H9 (cell line): ENCODE data around the gene CDKAL1. TPM values are rescaled to one million over a fixed set of nuclear protein-coding genes. Genes with fewer than 3 reads are reported as not detected.

ENCODE experiments used
- DNase-seq: peaks from one replicate; pipeline ENCODE4 v3.0.0-alpha.2; 2017
- H2AFZ ChIP-seq: one replicate; pipeline ENCODE4 v1.6.1; 2013; ENCODE audit warnings: mild to moderate bottlenecking, low read length, control low read depth, moderate library complexity
- H2AK5ac ChIP-seq: 2 replicates; pipeline ENCODE4 v1.6.1; 2013; ENCODE audit warnings: low read length, control low read depth, mixed read lengths; ENCODE audit not compliant: insufficient read length
- H2BK120ac ChIP-seq: one replicate; pipeline ENCODE4 v1.6.1; 2013; ENCODE audit warnings: low read depth, mild to moderate bottlenecking, low read length, control low read depth, inconsistent platforms; ENCODE audit not compliant: poor library complexity, severe bottlenecking
- H2BK12ac ChIP-seq: 2 replicates; pipeline ENCODE4 v1.6.1; 2013; ENCODE audit warnings: low read length, control low read depth, mixed read lengths, low read depth; ENCODE audit not compliant: insufficient read length
- H2BK15ac ChIP-seq: 2 replicates; pipeline ENCODE4 v1.6.1; 2013; ENCODE audit warnings: low read depth, low read length, control low read depth
- H2BK20ac ChIP-seq: one replicate; pipeline ENCODE4 v1.6.1; 2013; ENCODE audit warnings: low read depth, mild to moderate bottlenecking, low read length, control low read depth, inconsistent platforms; ENCODE audit not compliant: poor library complexity, severe bottlenecking
- H2BK5ac ChIP-seq: 2 replicates; pipeline ENCODE4 v1.6.1; 2013; ENCODE audit warnings: low read length, control low read depth, mixed read lengths; ENCODE audit not compliant: insufficient read length
- H3K14ac ChIP-seq: 2 replicates; pipeline ENCODE4 v1.6.1; 2013; ENCODE audit warnings: low read length, control low read depth; ENCODE audit not compliant: insufficient read depth
- H3K18ac ChIP-seq: 2 replicates; pipeline ENCODE4 v1.6.1; 2013; ENCODE audit warnings: low read depth, mild to moderate bottlenecking, mixed read lengths, low read length, control low read depth; ENCODE audit not compliant: insufficient read length
- H3K23ac ChIP-seq: 2 replicates; pipeline ENCODE4 v1.6.1; 2013; ENCODE audit warnings: low read length, control low read depth, mixed read lengths, low read depth; ENCODE audit not compliant: insufficient read length
- H3K23me2 ChIP-seq: 2 replicates; pipeline ENCODE4 v1.6.1; 2013; ENCODE audit warnings: low read depth, mild to moderate bottlenecking, mixed read lengths, low read length, control low read depth; ENCODE audit not compliant: insufficient read length, poor library complexity, severe bottlenecking
- H3K27ac ChIP-seq: 2 replicates; pipeline ENCODE4 v1.5.1; 2013; ENCODE audit warnings: low read length, control low read depth, mixed read lengths, low read depth; ENCODE audit not compliant: insufficient read length
- H3K27me3 ChIP-seq: 2 replicates; pipeline ENCODE4 v1.6.1; 2013; ENCODE audit warnings: low read length, control low read depth, inconsistent platforms; ENCODE audit not compliant: insufficient read depth
- H3K4ac ChIP-seq: 2 replicates; pipeline ENCODE4 v1.6.1; 2013; ENCODE audit warnings: low read depth, mild to moderate bottlenecking, control low read depth, inconsistent platforms, low read length, moderate library complexity
- H3K4me1 ChIP-seq: 2 replicates; pipeline ENCODE4 v1.6.1; 2013; ENCODE audit warnings: low read length, control low read depth, inconsistent platforms; ENCODE audit not compliant: insufficient read depth
- H3K4me2 ChIP-seq: 2 replicates; pipeline ENCODE4 v1.6.1; 2013; ENCODE audit warnings: low read length, control low read depth, mixed read lengths; ENCODE audit not compliant: insufficient read length, insufficient read depth
- H3K56ac ChIP-seq: 2 replicates; pipeline ENCODE4 v1.6.1; 2013; ENCODE audit warnings: low read depth, mild to moderate bottlenecking, mixed read lengths, low read length, control low read depth; ENCODE audit not compliant: insufficient read length
- H3K79me1 ChIP-seq: 2 replicates; pipeline ENCODE4 v1.6.1; 2013; ENCODE audit warnings: low read depth, mild to moderate bottlenecking, moderate library complexity, low read length, control low read depth, inconsistent platforms; ENCODE audit not compliant: insufficient read depth, poor library complexity, severe bottlenecking
- H3K79me2 ChIP-seq: 2 replicates; pipeline ENCODE4 v1.6.1; 2013; ENCODE audit warnings: low read length, control low read depth, inconsistent platforms; ENCODE audit not compliant: insufficient read depth
- H3K9ac ChIP-seq: 2 replicates; pipeline ENCODE4 v1.6.1; 2013; ENCODE audit warnings: low read length, control low read depth, mixed read lengths; ENCODE audit not compliant: insufficient read length; ENCODE audit errors: extremely low read depth
- H3K9me3 ChIP-seq: one replicate; pipeline ENCODE4 v1.6.1; 2013; ENCODE audit warnings: low read depth, low read length, inconsistent platforms; ENCODE audit not compliant: control insufficient read depth
- H3T11ph ChIP-seq: one replicate; pipeline ENCODE4 v1.6.1; 2013; ENCODE audit warnings: mild to moderate bottlenecking, low read length, control low read depth, inconsistent platforms
- H4K20me1 ChIP-seq: one replicate; pipeline ENCODE4 v1.6.1; 2013; ENCODE audit not compliant: control insufficient read depth, insufficient read length, insufficient read depth
- H4K5ac ChIP-seq: 2 replicates; pipeline ENCODE4 v1.6.1; 2013; ENCODE audit warnings: low read depth, mild to moderate bottlenecking, mixed read lengths, low read length, control low read depth; ENCODE audit not compliant: insufficient read length
- H4K8ac ChIP-seq: replicated peaks from 2 replicates; pipeline ENCODE4 v1.6.1; 2013; ENCODE audit warnings: low read length, control low read depth, mixed read lengths, low read depth; ENCODE audit not compliant: insufficient read length
- H4K91ac ChIP-seq: 2 replicates; pipeline ENCODE4 v1.6.1; 2013; ENCODE audit warnings: low read depth, mild to moderate bottlenecking, moderate library complexity, mixed read lengths, low read length, control low read depth; ENCODE audit not compliant: insufficient read length
- H3K27ac Mint-ChIP-seq, 3 experiments: 2 replicates in 2 of 3; 3 replicates in 1 of 3; pipeline ENCODE4 v1.8.0; 2020 to 2021; ENCODE audit warnings: mixed read lengths in 3 of 3, mild to moderate bottlenecking in 1 of 3, moderate library complexity in 1 of 3
- H3K27me3 Mint-ChIP-seq: 2 replicates; pipeline ENCODE4 v1.8.0; 2021; ENCODE audit warnings: low read depth, mild to moderate bottlenecking, moderate library complexity, mixed read lengths
- H3K36me3 Mint-ChIP-seq, 3 experiments: 2 replicates in 2 of 3; 3 replicates in 1 of 3; pipeline ENCODE4 v1.8.0; 2020 to 2021; ENCODE audit warnings: low read depth in 3 of 3, mixed read lengths in 3 of 3; ENCODE audit not compliant: insufficient read depth in 1 of 3
- H3K4me1 Mint-ChIP-seq, 2 experiments: 2 replicates each; pipeline ENCODE4 v1.8.0; 2020; ENCODE audit warnings: mixed read lengths in 2 of 2
- H3K4me3 Mint-ChIP-seq, 2 experiments: 2 replicates in 1 of 2; 3 replicates in 1 of 2; pipeline ENCODE4 v1.8.0; 2020 to 2021; ENCODE audit warnings: mild to moderate bottlenecking in 2 of 2, mixed read lengths in 2 of 2, moderate library complexity in 1 of 2
- H3K9me3 Mint-ChIP-seq, 2 experiments: 2 replicates in 1 of 2; 3 replicates in 1 of 2; pipeline ENCODE4 v1.8.0; 2020; ENCODE audit warnings: mild to moderate bottlenecking in 2 of 2, mixed read lengths in 2 of 2, moderate library complexity in 1 of 2
- WGBS: extraction: QIAGEN DNeasy Blood & Tissue Kit; methylation state at CpG from one replicate; pipeline ENCODE4 v1.1.7; 2013; ENCODE audit warnings: missing lambda C conversion rate, low lambda C conversion rate, mixed read lengths; ENCODE audit not compliant: insufficient read length; ENCODE audit errors: extremely low coverage; 5-methylcytosine and 5-hydroxymethylcytosine counted together
- total RNA-seq: library from RNA; stranded (reverse); gene quantifications from 2 replicates; pipeline ENCODE4 v1.2.1, GENCODE V29; 2021
- TF ChIP-seq, protein P1 (sequence below): fragments of 200-600 bp; sonication (generic); conservative IDR thresholded peaks from 3 replicates; pipeline ENCODE4 v1.8.0; 2021; ENCODE audit warnings: antibody characterized with exemption, mild to moderate bottlenecking

The CDKAL1 gene
- total RNA-seq, 1 experiment from 2014 or later = 23.0 TPM

DNA sequence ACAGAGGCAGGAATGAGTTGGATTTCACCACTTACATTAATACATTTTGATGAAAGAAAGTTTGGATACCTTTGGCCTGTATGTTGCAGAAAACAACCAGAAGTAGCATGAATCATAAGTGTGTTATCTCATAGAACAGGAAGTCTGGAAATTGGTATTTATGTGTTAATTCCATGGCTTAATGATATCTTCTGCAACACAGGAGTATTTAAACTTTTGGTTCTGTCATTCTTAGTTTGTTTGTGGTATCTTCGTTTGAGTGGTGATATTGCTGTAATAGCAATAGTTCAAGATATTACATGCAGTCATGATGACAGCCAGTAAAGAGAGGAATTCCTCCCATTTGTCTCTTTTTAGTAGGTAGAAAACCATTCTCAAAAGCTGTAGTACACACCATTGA, 177.3 kb downstream of the CDKAL1 start:
- Histone ChIP-seq H3K56ac (no peak overlapping the region), H2BK15ac (no peak overlapping the region), H2BK12ac (no peak overlapping the region), H3K4me1 (no peaks in the 10 kb centered on the region), H3K27ac (no peak overlapping the region), H3K14ac (no peak overlapping the region), H3K4me2 (no peak overlapping the region), H3K23ac (no peak overlapping the region), H3K18ac (no peak overlapping the region), H3K79me1 (no peaks in the 10 kb centered on the region), H3K4ac (no peak overlapping the region), H3K9ac (no peak overlapping the region), H4K8ac (no peak overlapping the region), H4K5ac (no peak overlapping the region), H3K27me3 (no peaks in the 10 kb centered on the region), H2BK5ac (no peak overlapping the region), H3K23me2 (no peaks in the 10 kb centered on the region), H2BK120ac (no peak overlapping the region), H2AK5ac (no peak overlapping the region), H4K20me1 (no peaks in the 10 kb centered on the region), H2AFZ (no peak overlapping the region), H3K79me2 (no peaks in the 10 kb centered on the region), H3K9me3 (no peaks in the 10 kb centered on the region), H3T11ph (no peak overlapping the region), H4K91ac (no peak overlapping the region), H2BK20ac (no peak overlapping the region)
- DNase-seq = no peak
- Mint-ChIP-seq H3K36me3 (no peaks in the 10 kb centered on the region), H3K4me1 (peaks cover 8 to 20% of the 10 kb centered on the region in 2 experiments), H3K4me3 (no peak overlapping the region), H3K27me3 (no peaks in the 10 kb centered on the region), H3K9me3 (no peaks in the 10 kb centered on the region), H3K27ac (no peak overlapping the region)
- WGBS = no CpG with 5 or more reads among the region's 1 CpG
- TF ChIP-seq, protein P1, sequence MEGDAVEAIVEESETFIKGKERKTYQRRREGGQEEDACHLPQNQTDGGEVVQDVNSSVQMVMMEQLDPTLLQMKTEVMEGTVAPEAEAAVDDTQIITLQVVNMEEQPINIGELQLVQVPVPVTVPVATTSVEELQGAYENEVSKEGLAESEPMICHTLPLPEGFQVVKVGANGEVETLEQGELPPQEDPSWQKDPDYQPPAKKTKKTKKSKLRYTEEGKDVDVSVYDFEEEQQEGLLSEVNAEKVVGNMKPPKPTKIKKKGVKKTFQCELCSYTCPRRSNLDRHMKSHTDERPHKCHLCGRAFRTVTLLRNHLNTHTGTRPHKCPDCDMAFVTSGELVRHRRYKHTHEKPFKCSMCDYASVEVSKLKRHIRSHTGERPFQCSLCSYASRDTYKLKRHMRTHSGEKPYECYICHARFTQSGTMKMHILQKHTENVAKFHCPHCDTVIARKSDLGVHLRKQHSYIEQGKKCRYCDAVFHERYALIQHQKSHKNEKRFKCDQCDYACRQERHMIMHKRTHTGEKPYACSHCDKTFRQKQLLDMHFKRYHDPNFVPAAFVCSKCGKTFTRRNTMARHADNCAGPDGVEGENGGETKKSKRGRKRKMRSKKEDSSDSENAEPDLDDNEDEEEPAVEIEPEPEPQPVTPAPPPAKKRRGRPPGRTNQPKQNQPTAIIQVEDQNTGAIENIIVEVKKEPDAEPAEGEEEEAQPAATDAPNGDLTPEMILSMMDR = no peak
